Liver (tissue), 9 donors: ENCODE measurements around the gene HSDL2. TPM values are rescaled to one million over a fixed set of nuclear protein-coding genes. Genes with fewer than 3 reads are reported as not detected.

Experiments used
- DNase-seq: peaks from one replicate; pipeline ENCODE4 v3.0.0-alpha.2; 2017; ENCODE audit warnings: low spot score
- H3K27ac ChIP-seq, 2 donors: one replicate each; pipeline ENCODE4 v1.7.0; 2013; ENCODE audit warnings: inconsistent platforms in 2 of 2, low read length in 2 of 2, control low read depth in 1 of 2, low read depth in 1 of 2, mild to moderate bottlenecking in 1 of 2
- H3K27me3 ChIP-seq, 4 donors: one replicate each; pipeline versions ENCODE4 v1.6.1 to v1.7.0; 2013; ENCODE audit warnings: low read length in 3 of 4, inconsistent platforms in 1 of 4, mild to moderate bottlenecking in 1 of 4, moderate library complexity in 1 of 4; ENCODE audit not compliant: control insufficient read depth in 4 of 4, insufficient read depth in 4 of 4
- H3K36me3 ChIP-seq, 4 donors: one replicate each; pipeline versions ENCODE4 v1.6.1 to v1.7.0; 2013; ENCODE audit warnings: low read length in 3 of 4, mild to moderate bottlenecking in 3 of 4, low read depth in 1 of 4, moderate library complexity in 1 of 4; ENCODE audit not compliant: control insufficient read depth in 4 of 4, insufficient read depth in 3 of 4
- H3K4me1 ChIP-seq, 4 donors: one replicate each; pipeline versions ENCODE4 v1.6.1 to v1.7.0; 2013; ENCODE audit warnings: low read length in 3 of 4, mild to moderate bottlenecking in 3 of 4, moderate library complexity in 1 of 4; ENCODE audit not compliant: control insufficient read depth in 4 of 4, insufficient read depth in 4 of 4
- H3K4me3 ChIP-seq, 3 donors: one replicate each; pipeline versions ENCODE4 v1.6.1 to v1.7.0; 2013; ENCODE audit warnings: low read length in 3 of 3, control low read depth in 1 of 3, low read depth in 1 of 3, mild to moderate bottlenecking in 1 of 3
- H3K9ac ChIP-seq, 2 donors: one replicate each; pipeline ENCODE4 v1.7.0; 2013; ENCODE audit warnings: low read length in 2 of 2, mild to moderate bottlenecking in 2 of 2, moderate library complexity in 2 of 2, control low read depth in 1 of 2, low read depth in 1 of 2
- H3K9me3 ChIP-seq, 4 donors: one replicate each; pipeline versions ENCODE4 v1.6.1 to v1.7.0; 2013; ENCODE audit warnings: low read length in 3 of 4; ENCODE audit not compliant: control insufficient read depth in 4 of 4
- CTCF ChIP-seq: fragments of 150-350 bp; IDR thresholded peaks from 2 replicates; pipeline ENCODE4 v1.5.1; 2017; ENCODE audit warnings: improper control_type of control experiment, low read depth, low read length; ENCODE audit not compliant: missing input control
- EGR1 ChIP-seq, 2 donors: IDR thresholded peaks; 2 replicates each; pipeline ENCODE4 v1.6.1; 2016 to 2018; ENCODE audit warnings: antibody characterized with exemption in 2 of 2, low read depth in 2 of 2
- FOXA1 ChIP-seq: IDR thresholded peaks from 2 replicates; pipeline ENCODE4 v1.6.1; 2016; ENCODE audit warnings: antibody characterized with exemption
- FOXA2 ChIP-seq: IDR thresholded peaks from 2 replicates; pipeline ENCODE4 v1.6.1; 2016; ENCODE audit warnings: antibody characterized with exemption
- GABPA ChIP-seq, 2 donors: IDR thresholded peaks in 1 of 2; conservative IDR thresholded peaks in 1 of 2; 2 replicates each; pipeline ENCODE4 v1.6.1; 2016; ENCODE audit warnings: antibody characterized with exemption in 2 of 2, mild to moderate bottlenecking in 1 of 2, moderate library complexity in 1 of 2
- HNF4A ChIP-seq, 2 donors: conservative IDR thresholded peaks; 2 replicates each; pipeline ENCODE4 v1.6.1; 2016; ENCODE audit warnings: antibody characterized with exemption in 2 of 2, mild to moderate bottlenecking in 2 of 2
- HNF4G ChIP-seq: IDR thresholded peaks from 2 replicates; pipeline ENCODE4 v1.6.1; 2016; ENCODE audit warnings: antibody characterized with exemption
- JUND ChIP-seq, 2 donors: IDR thresholded peaks; 2 replicates each; pipeline ENCODE4 v1.6.1; 2016; ENCODE audit warnings: antibody characterized with exemption in 2 of 2
- MAX ChIP-seq: IDR thresholded peaks from 2 replicates; pipeline ENCODE4 v1.6.1; 2016; ENCODE audit warnings: antibody characterized with exemption
- NR2F2 ChIP-seq: IDR thresholded peaks from 2 replicates; pipeline ENCODE4 v1.6.1; 2016; ENCODE audit warnings: antibody characterized with exemption
- RAD21 ChIP-seq, 2 donors: IDR thresholded peaks; 2 replicates each; pipeline ENCODE4 v1.6.1; 2016; ENCODE audit warnings: antibody characterized with exemption in 2 of 2, mild to moderate bottlenecking in 2 of 2
- REST ChIP-seq: IDR thresholded peaks from 2 replicates; pipeline ENCODE4 v1.6.1; 2016; ENCODE audit warnings: antibody characterized with exemption, mild to moderate bottlenecking
- RXRA ChIP-seq, 2 donors: IDR thresholded peaks; 2 replicates each; pipeline ENCODE4 v1.6.1; 2017 to 2018; ENCODE audit warnings: antibody characterized with exemption in 2 of 2, mild to moderate bottlenecking in 1 of 2
- TAF1 ChIP-seq: conservative IDR thresholded peaks from 2 replicates; pipeline ENCODE4 v1.6.1; 2016; ENCODE audit warnings: antibody characterized with exemption, mild to moderate bottlenecking
- YY1 ChIP-seq: IDR thresholded peaks from 2 replicates; pipeline ENCODE4 v1.6.1; 2016; ENCODE audit warnings: antibody characterized with exemption, mild to moderate bottlenecking
- ZBTB33 ChIP-seq: IDR thresholded peaks from 2 replicates; pipeline ENCODE4 v1.6.1; 2016; ENCODE audit warnings: antibody characterized with exemption
- WGBS: extraction: QIAGEN DNeasy Blood & Tissue Kit; methylation state at CpG from one replicate; pipeline ENCODE4 v1.1.7; 2013; 5-methylcytosine and 5-hydroxymethylcytosine counted together
- polyA plus RNA-seq, 2 donors: library from polyadenylated mRNA; stranded (reverse) in 1 of 2; unstranded in 1 of 2; fragments of 200-250 nt in 1 of 2; fragments of >200 nt in 1 of 2; fragmentation: Nextera tagmentation in 1 of 2; extraction: Ambion mirVana in 1 of 2; gene quantifications; one replicate each; pipeline versions ENCODE4 v1.2.1 to v1.2.3, GENCODE V29; 2013 to 2015
- total RNA-seq, 2 donors: library from RNA; depleted of rRNA; stranded (reverse); fragments of >200 nt; gene quantifications; one replicate each; pipeline ENCODE4 v1.2.3, GENCODE V29; 2014
- donor health status: healthy.
- donor health status: healthy.
- donor health status: healthy.
- donor health status: healthy.
- donor health status: healthy.

Gene HSDL2
- total and polyA plus RNA-seq, 4 donors = 26.1 to 135 (median 79.6) TPM

GRCh38 chr9:112493393-112494137 is 113.7 kb downstream of the HSDL2 start:
- H3K36me3 ChIP-seq = no peaks in the 10 kb centered on the region
- no peak for DNase-seq
- WGBS = 80% methylated on average over 1 of the region's 1 CpG
- H3K27me3 ChIP-seq = no peaks in the 10 kb centered on the region
- H3K9me3 ChIP-seq = peaks cover 0 to 3% (median 2%) of the 10 kb centered on the region in 4 donors
- H3K4me3 ChIP-seq = no peak overlapping the region
- H3K4me1 ChIP-seq = peaks cover 3 to 31% (median 18%) of the 10 kb centered on the region in 4 donors
- TF ChIP-seq TAF1 (no peak), YY1 (no peak), REST (no peak), EGR1 (IDR thresholded peaks at IDR 0.05; ENCODE audit: low read depth in 2 of 2) (no peak), ZBTB33 (no peak), MAX (no peak), CTCF (no peak), RXRA (IDR thresholded peaks at IDR 0.05) (no peak), HNF4G (no peak), FOXA1 (no peak), NR2F2 (no peak), RAD21 (IDR thresholded peaks at IDR 0.05) (no peak), HNF4A (conservative IDR thresholded peaks at IDR 0.05) (no peak)
- H3K9ac ChIP-seq = no peak overlapping the region
- no peak overlapping the region for H3K27ac ChIP-seq

GRCh38 chr9:112494153-112494552 is 114.2 kb downstream of the HSDL2 start:
- Histone ChIP-seq H3K4me3 (no peak overlapping the region), H3K27ac (no peak overlapping the region), H3K36me3 (no peaks in the 10 kb centered on the region), H3K9me3 (peaks cover 0 to 3% (median 2%) of the 10 kb centered on the region in 4 donors), H3K4me1 (peaks cover 2 to 26% (median 18%) of the 10 kb centered on the region in 4 donors), H3K9ac (no peak overlapping the region), H3K27me3 (no peaks in the 10 kb centered on the region)
- WGBS = 99% methylated on average over 1 of the region's 1 CpG
- TF ChIP-seq FOXA2 (no peak), GABPA (IDR thresholded peaks at IDR 0.05 in 1 of 2, conservative IDR thresholded peaks at IDR 0.05 in 1 of 2) (no peak), FOXA1 (no peak), MAX (no peak), JUND (IDR thresholded peaks at IDR 0.05) (no peak), RAD21 (IDR thresholded peaks at IDR 0.05) (no peak)
- no peak for DNase-seq
